H1 (cell line): ENCODE results near the gene LY6G5C. TPM values are rescaled to one million over a fixed set of nuclear protein-coding genes. Genes with fewer than 3 reads are reported as not detected.
A peak's percentile ranks its signal among the peaks of the same experiment; 100 is the strongest.

Experiments
- CTCF ChIA-PET: fragments of 300-600 bp; sonication (Branson Sonifier 250); formaldehyde crosslinking; loops from one replicate; lab custom pipeline; 2021; ENCODE audit not compliant: partially characterized antibody; lab: Charles Lee
- POLR2A ChIA-PET: fragments of 300-600 bp; sonication (Branson Sonifier 250); formaldehyde crosslinking; loops from one replicate; lab custom pipeline; 2021; ENCODE audit warnings: inconsistent platforms; ENCODE audit not compliant: partially characterized antibody; lab: Charles Lee
- DNase-seq, 2 experiments: peaks; one replicate each; pipeline versions ENCODE4 v3.0.0 to v3.0.0-alpha.2; 2010 to 2022; ENCODE audit warnings: low spot score in 2 of 2, low read depth in 1 of 2, mixed read lengths in 1 of 2
- FAIRE-seq: peaks from 2 replicates; lab custom pipeline; 2011; peaks lifted over from hg19 to GRCh38; lab: Jason Lieb, UNC
- H2AFZ ChIP-seq: 2 replicates; pipeline ENCODE4 v1.8.1; 2012; ENCODE audit warnings: low read length, inconsistent platforms
- H2AK5ac ChIP-seq: 2 replicates; pipeline ENCODE4 v1.6.1; 2013; ENCODE audit warnings: low read depth, low read length
- H2BK120ac ChIP-seq: replicated peaks from 2 replicates; pipeline ENCODE3; 2013; ENCODE audit warnings: low read depth, low read length, inconsistent platforms
- H2BK12ac ChIP-seq: 2 replicates; pipeline ENCODE4 v1.6.1; 2013; ENCODE audit warnings: low read depth, low read length
- H2BK15ac ChIP-seq: 2 replicates; pipeline ENCODE4 v1.6.1; 2013; ENCODE audit warnings: low read length
- H2BK20ac ChIP-seq: 2 replicates; pipeline ENCODE4 v1.6.1; 2013; ENCODE audit warnings: low read length
- H2BK5ac ChIP-seq: 2 replicates; pipeline ENCODE4 v1.6.1; 2013; ENCODE audit warnings: low read depth, low read length
- H3K14ac ChIP-seq: 2 replicates; pipeline ENCODE4 v1.6.1; 2013; ENCODE audit warnings: inconsistent platforms; ENCODE audit not compliant: insufficient read length
- H3K18ac ChIP-seq: 2 replicates; pipeline ENCODE4 v1.6.1; 2013; ENCODE audit warnings: low read length; ENCODE audit errors: extremely low read depth
- H3K23ac ChIP-seq: 2 replicates; pipeline ENCODE4 v1.6.1; 2013; ENCODE audit warnings: inconsistent platforms; ENCODE audit not compliant: insufficient read length
- H3K23me2 ChIP-seq: 2 replicates; pipeline ENCODE4 v1.6.1; 2013; ENCODE audit warnings: low read depth, low read length
- H3K27ac ChIP-seq: 2 replicates; pipeline ENCODE4 v1.6.1; 2011; ENCODE audit warnings: low read depth, low read length, inconsistent platforms
- H3K27me3 ChIP-seq, 4 experiments: replicated peaks in 1 of 4; 1 replicate in 1 of 4; 2 replicates in 3 of 4; pipeline versions ENCODE4 v1.6.1 to v1.8.1; 2011 to 2013; ENCODE audit warnings: low read length in 3 of 4, mild to moderate bottlenecking in 3 of 4, inconsistent platforms in 2 of 4, mixed read lengths in 2 of 4, moderate library complexity in 1 of 4; ENCODE audit not compliant: control insufficient read depth in 3 of 4, insufficient read depth in 3 of 4; ENCODE audit errors: extremely low read depth in 1 of 4
- H3K36me3 ChIP-seq, 4 experiments: 2 replicates each; pipeline versions ENCODE4 v1.6.1 to v1.8.1; 2011 to 2013; ENCODE audit warnings: mild to moderate bottlenecking in 4 of 4, low read length in 3 of 4, moderate library complexity in 2 of 4, control low read depth in 1 of 4, inconsistent platforms in 1 of 4; ENCODE audit not compliant: insufficient read depth in 4 of 4, control insufficient read depth in 2 of 4
- H3K4ac ChIP-seq: replicated peaks from 2 replicates; pipeline ENCODE3; 2013; ENCODE audit warnings: low read length, low read depth, mixed read lengths, inconsistent platforms; ENCODE audit not compliant: insufficient read length
- H3K4me1 ChIP-seq, 4 experiments: replicated peaks in 1 of 4; 1 replicate in 1 of 4; 2 replicates in 3 of 4; pipeline versions ENCODE4 v1.6.1 to v1.8.1; 2011 to 2013; ENCODE audit warnings: low read length in 3 of 4, inconsistent platforms in 2 of 4, mixed read lengths in 1 of 4; ENCODE audit not compliant: insufficient read depth in 4 of 4, control insufficient read depth in 3 of 4
- H3K4me2 ChIP-seq, 2 experiments: 2 replicates each; pipeline versions ENCODE4 v1.6.1 to v1.8.1; 2011 to 2013; ENCODE audit warnings: low read depth in 2 of 2, low read length in 2 of 2, control low read depth in 1 of 2, inconsistent platforms in 1 of 2, mild to moderate bottlenecking in 1 of 2; ENCODE audit not compliant: insufficient read depth in 1 of 2
- H3K4me3 ChIP-seq, 4 experiments: fragments of 200-600, 300-600 bp in 1 of 4; sonication (generic), shearing (Covaris generic), sonication (Bioruptor Twin) in 1 of 4; 2 replicates each; pipeline versions ENCODE4 v1.5.1 to v1.8.1; 2011 to 2016; ENCODE audit warnings: low read length in 4 of 4, low read depth in 3 of 4, control low read depth in 2 of 4, inconsistent platforms in 2 of 4, mild to moderate bottlenecking in 2 of 4, mixed read lengths in 1 of 4, moderate library complexity in 1 of 4; ENCODE audit not compliant: insufficient read depth in 2 of 4; ENCODE audit errors: extremely low read depth in 1 of 4
- H3K56ac ChIP-seq: replicated peaks from 2 replicates; pipeline ENCODE3; 2013; ENCODE audit warnings: low read depth, mild to moderate bottlenecking, mixed read lengths, low read length, inconsistent platforms; ENCODE audit not compliant: insufficient read length
- H3K79me1 ChIP-seq: 2 replicates; pipeline ENCODE4 v1.6.1; 2013; ENCODE audit warnings: low read depth, low read length, control low read depth
- H3K79me2 ChIP-seq, 2 experiments: 2 replicates each; pipeline versions ENCODE4 v1.6.1 to v1.8.1; 2012 to 2013; ENCODE audit warnings: low read length in 2 of 2, mild to moderate bottlenecking in 2 of 2, inconsistent platforms in 1 of 2; ENCODE audit not compliant: insufficient read depth in 2 of 2, control insufficient read depth in 1 of 2
- H3K9ac ChIP-seq, 4 experiments: replicated peaks in 1 of 4; 1 replicate in 1 of 4; 2 replicates in 3 of 4; pipeline versions ENCODE4 v1.6.1 to v1.8.1; 2011 to 2013; ENCODE audit warnings: low read depth in 3 of 4, low read length in 3 of 4, control low read depth in 2 of 4, mild to moderate bottlenecking in 2 of 4, moderate library complexity in 2 of 4, inconsistent platforms in 1 of 4; ENCODE audit errors: extremely low read depth in 1 of 4
- H3K9me3 ChIP-seq, 2 experiments: 2 replicates each; pipeline versions ENCODE4 v1.6.1 to v1.8.1; 2012 to 2013; ENCODE audit warnings: mild to moderate bottlenecking in 2 of 2, moderate library complexity in 2 of 2, control low read depth in 1 of 2, inconsistent platforms in 1 of 2, low read depth in 1 of 2, low read length in 1 of 2, mixed read lengths in 1 of 2; ENCODE audit not compliant: insufficient read depth in 2 of 2
- H4K20me1 ChIP-seq, 2 experiments: replicated peaks in 1 of 2; 2 replicates each; pipeline versions ENCODE3 to v1.8.1; 2011 to 2013; ENCODE audit warnings: inconsistent platforms in 2 of 2, low read length in 2 of 2, mild to moderate bottlenecking in 1 of 2; ENCODE audit not compliant: insufficient read depth in 2 of 2, control insufficient read depth in 1 of 2
- H4K5ac ChIP-seq: 2 replicates; pipeline ENCODE4 v1.6.1; 2013; ENCODE audit warnings: low read length, low read depth, mixed read lengths, inconsistent platforms; ENCODE audit not compliant: insufficient read length
- H4K8ac ChIP-seq: 2 replicates; pipeline ENCODE4 v1.8.0; 2013; ENCODE audit warnings: mild to moderate bottlenecking, moderate library complexity, low read length, inconsistent platforms; ENCODE audit not compliant: insufficient read depth; ENCODE audit errors: extremely low read depth
- H4K91ac ChIP-seq: replicated peaks from 2 replicates; pipeline ENCODE3; 2013; ENCODE audit warnings: low read length, mixed read lengths, inconsistent platforms; ENCODE audit not compliant: insufficient read length
- ATF2 ChIP-seq: IDR thresholded peaks from 2 replicates; pipeline ENCODE4 v1.6.1; 2012; ENCODE audit warnings: low read length, inconsistent platforms
- BCL11A ChIP-seq, 2 experiments: IDR thresholded peaks; one replicate each; pipeline ENCODE4 v1.6.1; 2011; ENCODE audit warnings: low read depth in 2 of 2, low read length in 2 of 2, mild to moderate bottlenecking in 2 of 2
- BRCA1 ChIP-seq: IDR thresholded peaks from 2 replicates; pipeline ENCODE4 v1.6.1; 2012; ENCODE audit warnings: low read depth, low read length, improper control_type of control experiment
- CEBPB ChIP-seq: IDR thresholded peaks from 2 replicates; pipeline ENCODE4 v1.6.1; 2012; ENCODE audit warnings: low read depth, low read length
- CREB1 ChIP-seq: IDR thresholded peaks from 2 replicates; pipeline ENCODE4 v1.6.1; 2012; ENCODE audit warnings: inconsistent platforms
- EP300 ChIP-seq, 2 experiments: IDR thresholded peaks; 1 replicate in 1 of 2; 2 replicates in 1 of 2; pipeline ENCODE4 v1.6.1; 2011 to 2012; ENCODE audit warnings: low read depth in 2 of 2, low read length in 2 of 2, mild to moderate bottlenecking in 2 of 2, borderline replicate concordance in 1 of 2, inconsistent platforms in 1 of 2, moderate library complexity in 1 of 2
- JUND ChIP-seq: IDR thresholded peaks from 2 replicates; pipeline ENCODE4 v1.6.1; 2011; ENCODE audit warnings: mild to moderate bottlenecking, improper control_type of control experiment, low read length
- POLR2A ChIP-seq, 2 experiments: IDR thresholded peaks; 1 replicate in 1 of 2; 2 replicates in 1 of 2; pipeline ENCODE4 v1.6.1; 2011; ENCODE audit warnings: low read depth in 2 of 2, low read length in 2 of 2, mild to moderate bottlenecking in 2 of 2; ENCODE audit errors: control extremely low read depth in 1 of 2
- RFX5 ChIP-seq: IDR thresholded peaks from 2 replicates; pipeline ENCODE4 v1.6.1; 2011; ENCODE audit warnings: low read depth, low read length, improper control_type of control experiment, borderline replicate concordance
- RXRA ChIP-seq: IDR thresholded peaks from 2 replicates; pipeline ENCODE4 v1.6.1; 2011; ENCODE audit warnings: low read depth, mild to moderate bottlenecking, low read length, moderate library complexity; ENCODE audit not compliant: insufficient read depth
- SP4 ChIP-seq: IDR thresholded peaks from 2 replicates; pipeline ENCODE4 v1.6.1; 2012; ENCODE audit warnings: low read length, inconsistent platforms
- WGBS, 2 experiments: shearing (Covaris generic) in 1 of 2; methylation state at CpG; one replicate each; pipeline versions ENCODE4 v1.1.6 to v1.1.7; 2013 to 2015; ENCODE audit warnings: low lambda C conversion rate in 2 of 2, mixed read lengths in 2 of 2, inconsistent platforms in 1 of 2, low coverage in 1 of 2, missing lambda C conversion rate in 1 of 2; ENCODE audit not compliant: insufficient replicate concordance in 2 of 2, insufficient coverage in 1 of 2, insufficient read length in 1 of 2; ENCODE audit errors: extremely low coverage in 1 of 2, missing lambda C conversion rate in 1 of 2; 5-methylcytosine and 5-hydroxymethylcytosine counted together
- polyA plus RNA-seq, 7 experiments: library from polyadenylated mRNA; depleted of rRNA in 3 of 7; stranded (reverse) in 5 of 7; unstranded in 2 of 7; fragments of >200 nt in 5 of 7; fragments of 200-250 nt in 2 of 7; gene quantifications; 1 replicate in 5 of 7; 2 replicates in 1 of 7; 4 replicates in 1 of 7; pipeline versions ENCODE4 v1.2.1 to v1.2.3, GENCODE V29; 2011 to 2013; ENCODE audit warnings: missing spikeins in 2 of 7, mixed read lengths in 2 of 7
- total RNA-seq: library from RNA; stranded (reverse); fragmentation: NEBNext Ultra II Directional; extraction: Animal tissue kit (Norgen Biotek cat#: 25700); gene quantifications from 2 replicates; pipeline ENCODE4 v1.2.1, GENCODE V29; 2021

The LY6G5C gene
- total and polyA plus RNA-seq, 2 of the 8 experiments (the other 6 are each of a cell fraction or from before 2014, with no cell fraction given) = 1.1 to 1.8 TPM

DNA sequence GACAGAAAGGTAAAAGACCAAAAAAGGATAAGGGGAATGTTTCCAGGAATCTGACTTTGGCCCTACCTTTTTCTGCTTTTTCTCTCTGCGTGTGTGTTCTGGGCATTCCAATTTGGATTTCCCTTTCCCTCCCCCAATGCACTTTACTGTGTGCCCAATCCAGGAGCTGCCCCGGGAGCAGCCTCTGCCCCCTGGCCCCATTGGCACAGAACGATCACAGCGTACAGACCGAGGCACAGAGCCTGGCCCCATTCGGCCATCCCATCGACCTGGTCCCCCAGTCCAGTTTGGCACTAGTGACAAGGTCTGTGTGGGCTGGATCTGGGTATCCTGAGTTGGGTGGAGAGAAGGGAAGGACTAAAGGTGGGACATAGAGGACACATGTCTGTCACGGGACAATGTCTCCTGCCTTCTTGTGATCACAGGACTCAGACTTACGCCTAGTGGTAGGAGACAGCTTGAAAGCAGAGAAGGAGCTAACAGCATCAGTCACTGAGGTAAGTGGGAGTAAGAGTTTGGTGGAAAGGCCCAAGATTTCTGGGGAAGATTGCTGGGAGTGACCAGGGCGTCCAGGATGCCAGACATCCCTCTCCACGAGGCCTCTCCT is 45.8 kb downstream of the LY6G5C start:
- DNase-seq (no peak), FAIRE-seq (no peak)
- H3K4me1 ChIP-seq = no peaks in the 10 kb centered on the region
- ChIA-PET CTCF (interaction anchor here (1.0 to 3.0 kb wide), 7 partner anchors 8 to 317 kb away, joined by 3 to 11 read pairs (median 6); partner anchors contain the start of genes BAG6 and GPANK1), POLR2A (interaction anchor here (0.7 to 34.9 kb wide), 11 partner anchors 10 to 161 kb away, joined by 3 to 883 read pairs (median 4); partner anchors contain the start of genes APOM, ATP6V1G2, BAG6 and C6orf47)
- H2BK5ac ChIP-seq = no peak overlapping the region
- peaks cover 64 to 98% (median 83%) of the 10 kb centered on the region in 4 experiments for H3K36me3 ChIP-seq
- no peaks in the 10 kb centered on the region for H3K9me3 ChIP-seq
- H4K5ac ChIP-seq = no peak overlapping the region
- H4K20me1 ChIP-seq = peaks cover 19 to 21% of the 10 kb centered on the region in 2 experiments
- H3K14ac ChIP-seq = no peak overlapping the region
- H3K4me3 ChIP-seq = no peak overlapping the region
- no peak overlapping the region for H3K4me2 ChIP-seq
- H2AK5ac ChIP-seq = no peak overlapping the region
- WGBS, 2 experiments = 86% methylated on average over 11 of the region's 11 CpGs; no CpG with 5 or more reads in 1 of the 2 experiments
- no peaks in the 10 kb centered on the region for H3K27me3 ChIP-seq
- 0 out of 2 replicates have a peak overlapping the region, but pooled peaks have one; percentile 9 for H4K8ac ChIP-seq
- no peak overlapping the region for H3K56ac ChIP-seq
- no peak overlapping the region for H2AFZ ChIP-seq
- H2BK12ac ChIP-seq = no peak overlapping the region
- H3K23ac ChIP-seq = no peak overlapping the region
- no peak overlapping the region for H4K91ac ChIP-seq
- H3K9ac ChIP-seq = no peak overlapping the region
- H3K4ac ChIP-seq = no peak overlapping the region
- no peak overlapping the region for H2BK120ac ChIP-seq
- no peak overlapping the region for H2BK20ac ChIP-seq
- no peaks in the 10 kb centered on the region for H3K23me2 ChIP-seq
- no peak overlapping the region for H3K27ac ChIP-seq
- no peaks in the 10 kb centered on the region; a peak in 1 of 4 replicates for H3K79me2 ChIP-seq
- H2BK15ac ChIP-seq = no peak overlapping the region
- H3K18ac ChIP-seq = no peak overlapping the region
- peaks cover 9% of the 10 kb centered on the region; the same call in 1 of the 2 replicates for H3K79me1 ChIP-seq
- TF ChIP-seq SP4 = no peak
- no peak for TF ChIP-seq BRCA1
- no peak for TF ChIP-seq RXRA
- no peak for TF ChIP-seq EP300 (IDR thresholded peaks at IDR 0.05; ENCODE audit: borderline replicate concordance in 1 of 2, low read depth in 2 of 2, low read length in 2 of 2)
- no peak for TF ChIP-seq RFX5
- TF ChIP-seq POLR2A (IDR thresholded peaks at IDR 0.05; ENCODE audit: control extremely low read depth in 1 of 2, low read depth in 2 of 2, low read length in 2 of 2) = no peak; a peak in 1 of 3 replicates
- TF ChIP-seq CREB1 = no peak
- TF ChIP-seq CEBPB = no peak
- TF ChIP-seq BCL11A (IDR thresholded peaks at IDR 0.05; ENCODE audit: low read depth in 2 of 2, low read length in 2 of 2) = no peak
- no peak for TF ChIP-seq ATF2
- TF ChIP-seq JUND = no peak
